ENCODE results near the gene OR2A12.
"Not testable (repeated sequence)": the region's sequence is repeated elsewhere in the genome, so short reads cannot be mapped to it uniquely, and the experiment has no call there.

Gene OR2A12

DNA sequence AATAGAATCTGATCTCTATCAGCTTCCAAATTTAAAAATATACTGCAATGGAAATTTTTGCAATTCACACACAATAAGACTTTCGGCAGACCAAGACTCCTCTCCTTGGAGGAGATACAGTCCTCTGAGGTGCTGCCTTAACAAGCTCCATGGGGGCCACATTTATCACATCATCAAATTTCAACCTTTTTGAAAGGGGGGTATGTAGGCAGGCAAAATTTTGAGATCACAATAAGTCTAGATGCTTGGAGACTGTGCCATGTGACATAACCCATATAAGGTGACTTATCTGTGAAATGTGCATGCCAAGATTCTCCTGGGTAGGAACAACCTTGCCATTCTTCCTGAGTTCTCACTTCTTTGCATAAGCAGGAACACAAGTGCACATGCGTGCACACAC lies at the start of gene OR2A12:
TSS of gene OR2A12 (plus strand) at position 301 of the 400 bp plus-strand sequence. CDS start 8,830 bp downstream, outside the sequence.
- DNase-seq: no peak

- no peak for DNase-seq
These were observed 49.7 kb upstream of the OR2A12 start for GRCh38 chr7:144036302-144036885.

DNA sequence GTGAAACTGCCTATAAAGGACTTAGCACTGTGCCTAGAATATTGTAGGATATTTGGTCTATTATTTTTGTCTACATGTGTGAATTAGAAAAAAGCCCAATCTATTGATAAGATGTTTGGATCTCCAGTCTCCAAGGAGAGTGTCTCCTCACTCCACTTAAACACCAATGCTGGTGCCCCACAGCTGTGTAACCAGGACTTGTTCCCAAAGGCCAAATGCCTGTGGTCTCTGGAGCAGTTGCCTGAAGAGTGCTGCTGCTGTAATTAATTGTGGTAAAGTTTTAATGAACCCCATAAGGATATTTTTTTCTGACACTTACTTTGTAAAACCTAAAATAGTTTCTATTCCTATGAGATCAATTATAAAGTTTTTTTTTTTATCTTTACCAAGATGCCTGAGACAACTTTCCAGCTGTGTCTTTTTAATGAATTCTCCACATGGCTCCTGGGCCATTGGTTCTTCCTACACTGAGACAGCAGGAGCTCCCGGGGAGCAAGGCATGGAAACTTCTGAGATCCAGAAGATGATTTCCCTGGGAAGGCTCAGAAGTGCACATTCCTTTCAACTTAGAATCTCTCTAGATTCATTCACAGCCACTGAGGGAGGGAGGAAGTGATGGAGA lies 48.6 kb upstream of the OR2A12 start:
- no peak for DNase-seq

DNA sequence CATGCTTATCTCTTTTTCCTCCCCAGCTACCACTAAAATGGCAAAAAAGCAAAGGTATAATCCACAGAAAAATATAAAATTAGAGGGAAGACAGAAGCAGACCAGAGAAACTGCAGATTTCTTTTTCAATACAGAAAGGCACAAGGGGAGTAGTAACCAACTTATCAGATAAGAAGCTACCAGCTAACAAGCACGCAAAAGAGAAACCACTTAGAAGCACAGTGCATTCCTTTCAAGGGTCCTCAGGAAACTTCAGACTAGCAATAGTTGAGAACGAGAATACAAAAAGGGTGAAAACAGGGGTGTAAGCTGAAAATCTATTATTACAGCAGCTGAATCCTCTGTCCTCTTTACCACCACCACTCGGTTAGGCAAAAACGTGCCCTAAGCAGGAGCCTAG lies 47.2 kb upstream of the OR2A12 start:
- DNase-seq: no peak

- no peak for DNase-seq
These were observed 37.4 kb upstream of the OR2A12 start, which contains the start of gene OR2A5 for GRCh38 chr7:144048648-144049047. Gene OR2A5 (plus strand): TSS chr7:144048948. CDS start chr7:144050402, 1,454 bp downstream.

DNA sequence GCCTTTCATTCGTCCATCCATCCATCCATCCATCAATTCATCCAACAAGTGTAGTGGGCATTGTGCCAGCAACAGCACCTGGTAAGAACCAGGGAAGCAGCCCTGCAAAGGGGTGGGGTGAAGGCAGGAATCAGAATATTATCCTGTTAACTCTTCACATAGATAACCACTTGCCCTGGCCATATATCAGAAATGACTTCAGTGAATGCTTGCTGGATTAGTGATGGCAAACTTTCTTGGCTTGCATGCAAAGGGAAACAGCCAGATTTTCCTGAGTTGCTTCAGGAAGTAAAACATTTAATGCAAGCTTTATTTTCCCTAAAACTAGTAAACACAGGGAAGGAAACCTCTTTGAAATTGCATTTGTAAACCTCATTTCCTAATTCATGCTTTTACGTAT lies 36.6 kb upstream of the OR2A12 start:
- no peak for DNase-seq

DNA sequence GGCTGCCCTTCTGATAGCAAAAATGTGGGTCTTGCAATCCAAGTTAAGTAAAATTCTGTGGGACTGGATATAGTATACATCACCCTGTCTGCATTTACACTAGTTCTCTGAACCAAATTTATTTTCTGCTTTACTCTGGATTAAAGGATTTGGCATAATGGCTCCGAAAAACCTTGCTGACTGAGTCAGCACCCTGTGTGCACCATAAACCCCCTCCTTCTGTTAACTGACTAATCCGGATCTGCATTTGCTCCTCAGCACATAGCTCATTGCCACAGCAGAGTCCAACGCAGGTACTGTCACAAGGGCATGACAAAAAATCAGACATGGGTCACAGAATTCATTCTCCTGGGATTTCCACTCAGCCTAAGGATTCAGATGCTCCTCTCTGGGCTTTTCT lies 36.0 kb upstream of the OR2A12 start:
- DNase-seq: no peak

GRCh38 chr7:144050884-144051283 lies 35.2 kb upstream of the OR2A12 start:
- not testable (repeated sequence) for DNase-seq

- no peak for DNase-seq
These were observed 28.1 kb upstream of the OR2A12 start for GRCh38 chr7:144057954-144058353.

- DNase-seq: no peak
These were observed 22.4 kb upstream of the OR2A12 start for GRCh38 chr7:144063710-144064109.

GRCh38 chr7:144069511-144069910 lies 16.6 kb upstream of the OR2A12 start, which contains the start of gene OR2A25:
Gene OR2A25 (plus strand): TSS chr7:144069811. CDS start chr7:144074220, 4,409 bp downstream.
- no peak for DNase-seq

DNA sequence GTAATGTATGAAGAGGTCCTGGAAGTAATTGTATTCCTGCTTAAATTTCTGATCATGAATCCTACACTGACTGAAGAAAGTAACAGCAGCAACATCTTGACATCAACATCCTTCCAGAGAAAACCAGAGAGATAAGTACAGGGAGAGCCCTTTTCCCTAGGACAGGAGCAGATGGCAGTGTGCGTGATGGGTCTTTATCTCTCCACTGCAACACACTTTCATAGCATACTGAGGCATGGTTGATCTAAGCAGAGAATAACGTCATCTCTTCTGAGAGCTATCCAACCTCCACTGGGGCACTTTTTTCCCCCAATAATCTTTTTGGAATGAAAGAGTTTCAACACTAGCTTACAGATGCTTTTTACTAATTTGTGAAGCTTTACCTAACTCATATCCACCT lies 16.1 kb upstream of the OR2A12 start:
- no peak for DNase-seq

DNA sequence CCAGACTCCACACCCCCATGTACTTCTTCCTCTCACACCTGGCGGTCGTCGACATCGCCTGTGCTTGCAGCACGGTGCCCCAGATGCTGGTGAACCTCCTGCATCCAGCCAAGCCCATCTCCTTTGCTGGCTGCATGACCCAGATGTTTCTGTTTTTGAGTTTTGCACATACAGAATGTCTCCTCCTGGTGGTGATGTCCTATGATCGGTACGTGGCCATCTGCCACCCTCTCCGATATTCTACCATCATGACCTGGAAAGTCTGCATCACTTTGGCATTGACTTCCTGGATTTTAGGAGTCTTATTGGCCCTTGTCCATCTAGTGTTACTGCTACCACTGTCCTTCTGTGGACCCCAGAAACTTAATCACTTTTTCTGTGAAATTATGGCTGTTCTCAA lies 11.7 kb upstream of the OR2A12 start:
- DNase-seq: no peak

- DNase-seq: no peak
These were observed 652 bp downstream of the OR2A12 start for GRCh38 chr7:144086730-144087129.

GRCh38 chr7:144087230-144087629 lies 1.2 kb downstream of the OR2A12 start:
- DNase-seq: no peak

DNA sequence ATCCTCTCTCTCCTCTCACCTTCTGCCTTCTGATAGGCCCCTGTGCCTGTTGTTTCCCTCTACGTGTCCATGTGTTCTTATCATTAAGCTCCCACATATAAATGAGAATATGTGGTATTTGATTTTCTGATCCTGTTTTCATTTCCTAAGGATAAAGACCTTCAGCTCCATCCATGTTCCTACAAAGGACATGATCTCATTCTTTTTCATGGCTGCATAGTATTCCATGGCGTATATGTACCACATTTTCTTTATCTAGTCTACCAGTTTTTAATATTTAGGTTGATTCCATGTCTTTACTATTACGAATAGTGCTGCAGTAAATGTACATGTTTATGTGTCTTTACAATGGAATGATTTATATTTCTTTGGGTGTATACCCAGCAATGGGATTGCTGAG lies 4.6 kb downstream of the OR2A12 start:
- DNase-seq: no peak

DNA sequence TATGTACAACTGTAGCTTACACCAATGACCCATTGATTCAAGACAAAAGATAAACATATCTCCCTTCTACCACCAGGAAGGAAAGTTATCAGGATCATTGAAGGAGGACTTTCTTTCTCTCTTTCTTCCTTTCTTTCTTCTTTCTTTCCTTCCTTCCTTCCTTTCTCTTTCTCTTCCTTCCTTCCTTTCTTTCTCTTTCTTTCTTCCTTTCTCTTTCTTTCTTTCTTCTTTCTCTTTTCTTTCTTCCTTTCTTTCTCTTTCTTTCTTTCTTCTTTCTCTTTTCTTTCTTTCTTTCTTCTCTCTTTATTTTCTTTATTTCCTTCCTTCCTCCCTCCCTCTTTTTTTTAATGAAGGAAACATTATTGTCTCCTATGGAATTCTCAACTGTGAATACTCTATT lies 12.7 kb downstream of the OR2A12 start:
- DNase-seq: no peak

DNA sequence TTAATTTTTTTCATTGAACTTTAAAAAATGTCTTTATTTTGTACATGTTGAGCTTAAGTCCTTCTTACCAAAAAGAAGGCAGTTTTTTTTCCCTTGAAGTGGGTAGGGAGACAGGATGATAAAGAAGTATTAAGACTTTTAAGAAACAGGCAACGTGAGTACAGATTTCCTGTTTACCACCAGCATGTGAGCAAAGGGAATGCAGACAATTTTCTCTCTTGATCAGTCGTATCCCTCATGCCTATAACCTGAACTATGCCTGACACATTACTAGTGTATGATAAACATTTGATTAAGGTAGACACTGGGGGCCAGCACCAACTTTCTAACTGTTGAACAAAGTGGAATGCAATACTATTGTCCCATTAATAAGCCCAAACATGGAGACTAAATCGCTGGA lies 14.5 kb downstream of the OR2A12 start:
- no peak for DNase-seq

- DNase-seq: no peak
These were observed 16.0 kb downstream of the OR2A12 start for GRCh38 chr7:144102041-144102440.

DNA sequence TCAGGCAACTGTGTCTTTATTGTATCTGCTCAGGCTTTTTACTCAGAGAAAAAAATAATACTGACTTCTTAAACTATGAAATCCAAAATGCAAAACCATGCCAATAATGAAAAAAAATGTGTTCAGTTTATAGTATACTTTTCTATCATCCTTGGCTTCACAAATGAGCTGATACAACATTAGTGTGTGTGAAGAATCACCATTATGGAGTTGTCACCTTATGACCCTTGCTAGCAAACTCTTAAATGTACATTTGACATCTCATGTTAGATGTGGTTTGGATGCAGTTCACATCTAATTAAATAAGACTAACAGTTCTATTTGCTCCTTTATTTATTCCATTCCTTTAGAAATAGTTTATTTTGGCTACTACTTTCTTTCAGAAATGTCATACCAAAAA lies 19.1 kb downstream of the OR2A12 start:
- no peak for DNase-seq

GRCh38 chr7:144109283-144109682 lies 23.2 kb downstream of the OR2A12 start, which contains the start of gene OR2A2:
Gene OR2A2 (plus strand): TSS chr7:144109583. CDS start chr7:144109583, 0 bp downstream.
- no peak for DNase-seq

DNA sequence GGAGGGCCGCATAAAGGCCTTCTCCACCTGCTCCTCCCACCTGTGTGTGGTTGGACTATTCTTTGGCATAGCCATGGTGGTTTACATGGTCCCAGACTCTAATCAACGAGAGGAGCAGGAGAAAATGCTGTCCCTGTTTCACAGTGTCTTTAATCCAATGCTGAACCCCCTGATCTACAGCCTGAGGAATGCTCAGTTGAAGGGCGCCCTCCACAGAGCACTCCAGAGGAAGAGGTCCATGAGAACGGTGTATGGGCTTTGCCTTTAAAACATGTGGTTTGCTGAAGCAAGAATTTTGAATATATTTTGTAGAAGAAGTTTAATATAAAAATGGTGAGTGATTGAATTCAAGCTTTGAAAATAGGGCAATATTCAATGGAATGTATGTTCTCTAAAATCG lies 24.2 kb downstream of the OR2A12 start:
- DNase-seq: no peak

GRCh38 chr7:144113651-144114050 lies 27.6 kb downstream of the OR2A12 start:
- DNase-seq: no peak

- no peak for DNase-seq
These were observed 32.3 kb downstream of the OR2A12 start for GRCh38 chr7:144118341-144118740.

GRCh38 chr7:144122876-144123275 lies 36.8 kb downstream of the OR2A12 start, which contains the start of gene OR2A14:
Gene OR2A14 (plus strand): TSS chr7:144123176. CDS start chr7:144129113, 5,937 bp downstream.
- no peak for DNase-seq
